Activated CD8-positive, alpha-beta T cell treated with anti-CD3 and anti-CD28 coated beads for 36 hours (primary cell): ENCODE results near the gene ST3GAL3. TPM values are rescaled to one million over a fixed set of nuclear protein-coding genes. Genes with fewer than 3 reads are reported as not detected.

Experiments
- ATAC-seq: fragments of 200-7000 bp; cut with Tn5 transposase; one replicate; pipeline ENCODE4 v1.10.0; 2021; ENCODE audit warnings: mild to moderate bottlenecking, moderate library complexity
- CTCF ChIA-PET: fragments of 350-600 bp; sonication (Branson Sonifier 250); formaldehyde crosslinking; loops from one replicate; lab custom pipeline; 2021; ENCODE audit warnings: antibody characterized with exemption; lab: Charles Lee
- POLR2A ChIA-PET: fragments of 350-600 bp; sonication (Branson Sonifier 250); formaldehyde crosslinking; loops from one replicate; lab custom pipeline; 2021; ENCODE audit warnings: antibody characterized with exemption; lab: Charles Lee
- DNase-seq: peaks from one replicate; pipeline ENCODE4 v3.0.0-alpha.2; 2020
- H3K27ac Mint-ChIP-seq: one replicate; pipeline ENCODE4 v1.8.0; 2021; ENCODE audit warnings: mild to moderate bottlenecking, mixed read lengths
- H3K27me3 Mint-ChIP-seq: one replicate; pipeline ENCODE4 v1.8.0; 2021; ENCODE audit warnings: mixed read lengths
- H3K36me3 Mint-ChIP-seq: one replicate; pipeline ENCODE4 v1.8.0; 2021; ENCODE audit warnings: low read depth, mixed read lengths
- H3K4me1 Mint-ChIP-seq: one replicate; pipeline ENCODE4 v1.8.0; 2021; ENCODE audit warnings: low read depth, mixed read lengths
- H3K4me3 Mint-ChIP-seq: one replicate; pipeline ENCODE4 v1.8.0; 2021; ENCODE audit warnings: mild to moderate bottlenecking, moderate library complexity, mixed read lengths
- H3K9me3 Mint-ChIP-seq: one replicate; pipeline ENCODE4 v1.8.0; 2021; ENCODE audit warnings: mixed read lengths
- CTCF ChIP-seq: fragments of 200-600 bp; IDR thresholded peaks from one replicate; pipeline ENCODE4 v1.8.0; 2022; ENCODE audit warnings: antibody characterized with exemption, mild to moderate bottlenecking
- intact Hi-C: fragments of 100-400 bp; cut with micrococcal nuclease; formaldehyde crosslinking; loops from one replicate; pipeline ENCODE4 v1.10.0; 2022
- total RNA-seq, 2 experiments: library from RNA; stranded (reverse); gene quantifications; one replicate each; pipeline ENCODE4 v1.2.3, GENCODE V29; 2021

ST3GAL3 gene
- total RNA-seq, 2 experiments from 2014 or later, result 14.5 to 20.0 TPM

- Mint-ChIP-seq H3K4me3 (no peak overlapping the region), H3K27me3 (no peaks in the 10 kb centered on the region), H3K4me1 (no peaks in the 10 kb centered on the region), H3K36me3 (peaks cover 31% of the 10 kb centered on the region), H3K27ac (no peak overlapping the region), H3K9me3 (no peaks in the 10 kb centered on the region)
- CTCF ChIA-PET, result interaction anchor here (1.5 kb wide), 1 partner anchor 14 kb away, joined by 4 read pairs; no protein-coding TSS in a partner anchor
- no peak for TF ChIP-seq CTCF
- ATAC-seq, result no peak
- intact Hi-C loops, result no loop called here
- DNase-seq, result no peak
- POLR2A ChIA-PET, result interaction anchor here (1.5 kb wide), 1 partner anchor 13 kb away, joined by 4 read pairs; the partner anchor contains the start of gene ST3GAL3
These were observed 14.0 kb upstream of the ST3GAL3 start for GRCh38 chr1:43693371-43693770.

DNA sequence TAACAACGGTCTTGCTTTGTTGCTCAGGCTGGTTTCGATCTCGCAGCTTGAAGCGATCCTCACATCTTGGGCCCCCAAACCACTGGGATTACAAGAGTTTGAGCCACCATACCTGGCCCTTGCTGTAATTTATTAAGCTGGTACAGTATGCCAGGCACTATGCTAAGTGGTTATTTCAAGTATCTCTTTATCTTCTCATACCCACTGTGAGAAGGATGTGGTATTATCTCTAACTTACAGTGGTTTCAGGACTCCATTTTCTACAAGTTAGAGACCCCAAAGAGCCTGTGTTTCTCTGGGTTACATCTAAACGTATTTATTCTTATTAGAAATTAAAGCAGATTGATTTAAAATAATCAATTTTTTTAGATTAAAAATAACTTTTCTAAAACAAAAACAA, 8.1 kb upstream of the ST3GAL3 start:
- Mint-ChIP-seq H3K9me3 (no peaks in the 10 kb centered on the region), H3K27me3 (no peaks in the 10 kb centered on the region), H3K27ac (no peak overlapping the region), H3K4me1 (no peaks in the 10 kb centered on the region), H3K36me3 (peaks cover 17% of the 10 kb centered on the region), H3K4me3 (no peak overlapping the region)
- intact Hi-C loops, result no loop called here
- ChIA-PET CTCF (no interaction called here), POLR2A (no interaction called here)
- ATAC-seq (no peak), DNase-seq (no peak)
- TF ChIP-seq CTCF, result no peak

DNA sequence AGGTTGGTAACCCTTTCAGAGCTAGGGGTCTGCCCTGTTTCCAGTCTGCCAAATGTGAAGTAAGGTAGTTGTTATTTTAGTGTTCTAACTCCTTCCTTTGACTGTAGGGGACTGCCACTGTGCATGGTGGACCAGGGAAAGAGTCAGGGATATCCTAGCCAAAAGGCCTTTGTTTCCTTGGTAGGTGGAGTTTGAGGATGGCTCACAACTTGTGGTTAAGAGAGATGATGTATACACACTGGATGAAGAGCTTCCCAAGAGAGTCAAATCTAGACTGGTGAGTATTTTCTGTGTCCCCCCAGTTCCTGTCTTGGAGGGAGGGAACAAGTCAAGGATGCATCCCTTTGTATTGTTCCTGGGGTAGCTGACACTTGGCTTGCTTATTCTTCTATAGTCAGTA, 3.5 kb upstream of the ST3GAL3 start:
- Mint-ChIP-seq H3K27me3 (no peaks in the 10 kb centered on the region), H3K9me3 (no peaks in the 10 kb centered on the region), H3K4me3 (no peak overlapping the region), H3K4me1 (peaks cover 20% of the 10 kb centered on the region), H3K36me3 (peaks cover 23% of the 10 kb centered on the region), H3K27ac (no peak overlapping the region)
- ChIA-PET CTCF (interaction anchor here (1.0 to 1.9 kb wide), 2 partner anchors 174 to 231 kb away, joined by 3 to 7 read pairs; no protein-coding TSS in a partner anchor), POLR2A (interaction anchor here (1.8 to 3.6 kb wide), 2 partner anchors 54 kb away, joined by 4 to 24 read pairs; partner anchors contain the start of gene KDM4A)
- DNase-seq (no peak), ATAC-seq (no peak)
- TF ChIP-seq CTCF, result no peak
- intact Hi-C loops, result no loop called here

- no peak overlapping the region for H3K27ac Mint-ChIP-seq
These were observed 2.5 kb upstream of the ST3GAL3 start for GRCh38 chr1:43704838-43705237.

More at GRCh38 chr1:43704838-43705237, 2.5 kb upstream of the ST3GAL3 start:
- peak; percentile 20 for TF ChIP-seq CTCF
- DNase-seq (no peak), ATAC-seq (no peak)
- Mint-ChIP-seq H3K9me3 (no peaks in the 10 kb centered on the region), H3K4me1 (peaks cover 24% of the 10 kb centered on the region), H3K4me3 (no peak overlapping the region), H3K36me3 (peaks cover 26% of the 10 kb centered on the region), H3K27me3 (no peaks in the 10 kb centered on the region)
- ChIA-PET CTCF (interaction anchor here (0.9 to 1.9 kb wide), 2 partner anchors 226 to 230 kb away, joined by 4 to 7 read pairs; no protein-coding TSS in a partner anchor), POLR2A (interaction anchor here (0.6 to 3.6 kb wide), 2 partner anchors 55 to 928 kb away, joined by 3 to 24 read pairs; partner anchors contain the start of gene KDM4A)
- intact Hi-C loops, result no loop called here
